Choroid plexus epithelial cell (primary cell): ENCODE data around the gene HRK.

Source experiments
- DNase-seq: peaks from one replicate; pipeline ENCODE4 v3.0.0-alpha.2; 2010; ENCODE audit warnings: low read depth
- H3K4me3 ChIP-seq: 2 replicates; pipeline ENCODE4 v1.5.1; 2011; ENCODE audit warnings: low read depth, mild to moderate bottlenecking, control low read depth, low read length, moderate library complexity
- CTCF ChIP-seq: conservative IDR thresholded peaks from 2 replicates; pipeline ENCODE4 v1.5.1; 2011; ENCODE audit warnings: low read depth, mild to moderate bottlenecking, control low read depth, inconsistent platforms, low read length, moderate library complexity

HRK gene

GRCh38 chr12:116880213-116880816 is 926 bp downstream of the HRK start:
- no peak for DNase-seq
- no peak for TF ChIP-seq CTCF
- H3K4me3 ChIP-seq: no peak overlapping the region

- no peak for TF ChIP-seq CTCF
- no peak for DNase-seq
- H3K4me3 ChIP-seq: no peak overlapping the region
Observed at GRCh38 chr12:116879509-116880212, 1.6 kb downstream of the HRK start.

GRCh38 chr12:116878567-116879508 is 2.4 kb downstream of the HRK start:
- H3K4me3 ChIP-seq: no peak overlapping the region
- TF ChIP-seq CTCF: no peak
- DNase-seq: peak; percentile 23

- DNase-seq: no peak
- TF ChIP-seq CTCF: no peak
Observed at GRCh38 chr12:116876151-116876869, 4.9 kb downstream of the HRK start.

GRCh38 chr12:116874324-116874995 is 6.8 kb downstream of the HRK start:
- H3K4me3 ChIP-seq: no peak overlapping the region
- no peak for DNase-seq
- no peak for TF ChIP-seq CTCF

More at GRCh38 chr12:116876151-116876869, 4.9 kb downstream of the HRK start:
- H3K4me3 ChIP-seq: no peak overlapping the region

GRCh38 chr12:116870306-116870705 is 10.9 kb downstream of the HRK start:
- no peak for TF ChIP-seq CTCF
- H3K4me3 ChIP-seq: no peak overlapping the region
- DNase-seq: no peak
